Mucosa of stomach (tissue), 1 donor: ENCODE results near the gene DRD2.
"Not testable (repeated sequence)": the region's sequence is repeated elsewhere in the genome, so short reads cannot be mapped to it uniquely, and the experiment has no call there.

Experiments
- H3K27me3 ChIP-seq: one replicate; pipeline ENCODE4 v1.7.0; 2013; ENCODE audit warnings: mild to moderate bottlenecking, low read length; ENCODE audit not compliant: control insufficient read depth, insufficient read depth
- H3K36me3 ChIP-seq: one replicate; pipeline ENCODE4 v1.7.0; 2013; ENCODE audit warnings: low read length; ENCODE audit not compliant: control insufficient read depth, insufficient read depth
- H3K4me1 ChIP-seq: one replicate; pipeline ENCODE4 v1.7.0; 2013; ENCODE audit warnings: mild to moderate bottlenecking, low read length; ENCODE audit not compliant: control insufficient read depth, insufficient read depth
- H3K4me3 ChIP-seq: one replicate; pipeline ENCODE4 v1.7.0; 2013; ENCODE audit warnings: low read length
- H3K9ac ChIP-seq: one replicate; pipeline ENCODE4 v1.7.0; 2013; ENCODE audit warnings: mild to moderate bottlenecking, low read length, moderate library complexity
- H3K9me3 ChIP-seq: one replicate; pipeline ENCODE4 v1.7.0; 2013; ENCODE audit warnings: mild to moderate bottlenecking, low read length, moderate library complexity; ENCODE audit not compliant: control insufficient read depth
- donor health status: Pancreatic carcinoma.

The DRD2 gene

GRCh38 chr11:113475160-113475761 is at the start of gene DRD2:
Gene DRD2 (minus strand): TSS chr11:113475398. CDS start chr11:113424651, 50,747 bp downstream.
- Histone ChIP-seq H3K36me3 (no peaks in the 10 kb centered on the region), H3K4me1 (no peaks in the 10 kb centered on the region), H3K9ac (no peak within 1 kb of the TSS), H3K4me3 (no peak within 1 kb of the TSS), H3K27me3 (peaks cover 48% of the 10 kb centered on the region), H3K9me3 (peaks cover 5% of the 10 kb centered on the region)

GRCh38 chr11:113523906-113524305 is 48.7 kb upstream of the DRD2 start:
- not testable (repeated sequence) for H3K9me3 ChIP-seq, H3K9ac ChIP-seq, H3K36me3 ChIP-seq, H3K4me1 ChIP-seq, H3K27me3 ChIP-seq, H3K4me3 ChIP-seq

GRCh38 chr11:113521737-113522517 is 46.7 kb upstream of the DRD2 start:
- no peaks in the 10 kb centered on the region for H3K36me3 ChIP-seq
- no peak overlapping the region for H3K9ac ChIP-seq
- no peaks in the 10 kb centered on the region for H3K27me3 ChIP-seq
- H3K4me1 ChIP-seq: no peaks in the 10 kb centered on the region
- no peaks in the 10 kb centered on the region for H3K9me3 ChIP-seq
- no peak overlapping the region for H3K4me3 ChIP-seq

GRCh38 chr11:113519989-113520613 is 44.9 kb upstream of the DRD2 start:
- Histone ChIP-seq H3K4me1 (no peaks in the 10 kb centered on the region), H3K4me3 (no peak overlapping the region), H3K27me3 (no peaks in the 10 kb centered on the region), H3K36me3 (no peaks in the 10 kb centered on the region), H3K9ac (no peak overlapping the region), H3K9me3 (no peaks in the 10 kb centered on the region)

GRCh38 chr11:113518716-113519495 is 43.7 kb upstream of the DRD2 start:
- Histone ChIP-seq H3K9ac (no peak overlapping the region), H3K4me3 (no peak overlapping the region), H3K9me3 (no peaks in the 10 kb centered on the region), H3K27me3 (no peaks in the 10 kb centered on the region), H3K36me3 (no peaks in the 10 kb centered on the region), H3K4me1 (no peaks in the 10 kb centered on the region)

- no peaks in the 10 kb centered on the region for H3K9me3 ChIP-seq
- H3K4me1 ChIP-seq: no peaks in the 10 kb centered on the region
- H3K27me3 ChIP-seq: no peaks in the 10 kb centered on the region
- H3K36me3 ChIP-seq: no peaks in the 10 kb centered on the region
- no peak overlapping the region for H3K9ac ChIP-seq
- no peak overlapping the region for H3K4me3 ChIP-seq
Measured at GRCh38 chr11:113517361-113517760, 42.2 kb upstream of the DRD2 start.

GRCh38 chr11:113514856-113515255 is 39.7 kb upstream of the DRD2 start:
- Histone ChIP-seq H3K36me3 (no peaks in the 10 kb centered on the region), H3K9ac (no peak overlapping the region), H3K4me1 (no peaks in the 10 kb centered on the region), H3K4me3 (no peak overlapping the region), H3K9me3 (no peaks in the 10 kb centered on the region), H3K27me3 (no peaks in the 10 kb centered on the region)

GRCh38 chr11:113507341-113507740 is 32.1 kb upstream of the DRD2 start:
- H3K4me1 ChIP-seq: no peaks in the 10 kb centered on the region
- H3K27me3 ChIP-seq: no peaks in the 10 kb centered on the region
- H3K4me3 ChIP-seq: no peak overlapping the region
- H3K36me3 ChIP-seq: no peaks in the 10 kb centered on the region
- no peak overlapping the region for H3K9ac ChIP-seq
- H3K9me3 ChIP-seq: no peaks in the 10 kb centered on the region

- no peaks in the 10 kb centered on the region for H3K36me3 ChIP-seq
- H3K27me3 ChIP-seq: no peaks in the 10 kb centered on the region
- no peak overlapping the region for H3K4me3 ChIP-seq
- no peaks in the 10 kb centered on the region for H3K9me3 ChIP-seq
- no peak overlapping the region for H3K9ac ChIP-seq
- H3K4me1 ChIP-seq: no peaks in the 10 kb centered on the region
Measured at GRCh38 chr11:113506893-113507292, 31.7 kb upstream of the DRD2 start.

GRCh38 chr11:113506461-113506860 is 31.3 kb upstream of the DRD2 start:
- H3K4me3 ChIP-seq: no peak overlapping the region

GRCh38 chr11:113505541-113506375 is 30.6 kb upstream of the DRD2 start:
- H3K9ac ChIP-seq: no peak overlapping the region
- H3K36me3 ChIP-seq: no peaks in the 10 kb centered on the region
- no peaks in the 10 kb centered on the region for H3K9me3 ChIP-seq
- no peaks in the 10 kb centered on the region for H3K27me3 ChIP-seq
- no peaks in the 10 kb centered on the region for H3K4me1 ChIP-seq
- no peak overlapping the region for H3K4me3 ChIP-seq

More at GRCh38 chr11:113506461-113506860, 31.3 kb upstream of the DRD2 start:
- Histone ChIP-seq H3K9me3 (no peaks in the 10 kb centered on the region), H3K36me3 (no peaks in the 10 kb centered on the region), H3K27me3 (no peaks in the 10 kb centered on the region), H3K9ac (no peak overlapping the region), H3K4me1 (no peaks in the 10 kb centered on the region)
